ENCODE results near the gene TULP4.

TULP4 gene

DNA sequence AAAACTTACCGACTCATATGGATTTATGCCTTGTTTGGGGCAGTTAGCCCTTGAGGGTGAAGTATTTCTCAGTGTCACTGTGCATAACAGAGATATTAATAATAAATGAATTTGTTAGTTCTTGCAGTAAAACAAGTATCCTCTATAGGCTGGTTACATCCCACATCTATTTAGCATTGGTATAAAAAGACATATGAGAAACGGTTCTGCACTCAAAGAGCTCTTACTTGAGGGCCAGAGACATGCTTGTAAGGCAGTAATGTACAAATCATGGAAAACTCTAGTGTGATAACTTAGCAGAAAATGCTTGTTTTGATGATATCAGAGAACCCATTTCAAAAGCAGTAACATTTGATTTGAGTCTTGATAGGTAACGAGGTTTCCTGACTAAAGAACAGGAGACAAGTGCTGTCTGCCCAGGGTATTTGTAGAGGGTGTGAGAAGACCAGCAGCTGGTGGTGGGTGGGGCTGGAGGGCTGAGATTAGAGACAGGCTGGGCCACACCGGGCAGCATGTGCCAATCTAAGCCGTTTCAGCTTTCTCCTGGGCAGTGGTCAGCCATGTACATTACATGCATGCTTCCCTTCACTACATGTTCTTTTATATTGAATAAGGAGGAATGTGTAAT lies 46.3 kb downstream of the TULP4 start:
- CTCF ChIA-PET = interaction anchor here (0.9 to 1.0 kb wide), 2 partner anchors 116 to 126 kb away, joined by 3 read pairs; no protein-coding TSS in a partner anchor
- POLR2A ChIA-PET = no interaction called here
- TF ChIP-seq, protein P1, sequence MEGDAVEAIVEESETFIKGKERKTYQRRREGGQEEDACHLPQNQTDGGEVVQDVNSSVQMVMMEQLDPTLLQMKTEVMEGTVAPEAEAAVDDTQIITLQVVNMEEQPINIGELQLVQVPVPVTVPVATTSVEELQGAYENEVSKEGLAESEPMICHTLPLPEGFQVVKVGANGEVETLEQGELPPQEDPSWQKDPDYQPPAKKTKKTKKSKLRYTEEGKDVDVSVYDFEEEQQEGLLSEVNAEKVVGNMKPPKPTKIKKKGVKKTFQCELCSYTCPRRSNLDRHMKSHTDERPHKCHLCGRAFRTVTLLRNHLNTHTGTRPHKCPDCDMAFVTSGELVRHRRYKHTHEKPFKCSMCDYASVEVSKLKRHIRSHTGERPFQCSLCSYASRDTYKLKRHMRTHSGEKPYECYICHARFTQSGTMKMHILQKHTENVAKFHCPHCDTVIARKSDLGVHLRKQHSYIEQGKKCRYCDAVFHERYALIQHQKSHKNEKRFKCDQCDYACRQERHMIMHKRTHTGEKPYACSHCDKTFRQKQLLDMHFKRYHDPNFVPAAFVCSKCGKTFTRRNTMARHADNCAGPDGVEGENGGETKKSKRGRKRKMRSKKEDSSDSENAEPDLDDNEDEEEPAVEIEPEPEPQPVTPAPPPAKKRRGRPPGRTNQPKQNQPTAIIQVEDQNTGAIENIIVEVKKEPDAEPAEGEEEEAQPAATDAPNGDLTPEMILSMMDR (IDR thresholded peaks at IDR 0.05; ENCODE audit: control extremely low read depth, extremely low read depth, low read depth, missing control alignments) = no peak
- no peak for DNase-seq (ENCODE audit: extremely low spot score)

DNA sequence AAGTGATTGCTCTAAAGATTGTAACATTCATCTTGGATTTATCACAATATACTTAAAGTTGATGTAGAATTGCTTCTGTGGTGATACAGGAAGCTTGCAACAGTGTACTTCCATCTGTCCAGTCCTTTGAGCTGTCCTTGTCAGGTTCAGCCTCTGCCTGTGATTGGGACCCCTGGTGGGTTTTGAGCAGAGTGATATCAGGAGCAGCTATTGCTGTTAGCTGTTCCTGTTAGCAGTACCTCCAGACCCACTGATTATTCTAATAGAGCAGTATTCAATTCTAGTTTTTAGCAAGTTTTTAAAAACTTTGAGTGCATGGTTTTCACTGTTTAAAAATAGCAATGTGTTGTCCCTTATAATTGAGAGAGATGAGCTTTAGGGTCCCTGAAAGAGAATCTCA lies 48.8 kb downstream of the TULP4 start:
- no peak for DNase-seq (ENCODE audit: extremely low spot score)
- TF ChIP-seq, protein P1 (IDR thresholded peaks at IDR 0.05; ENCODE audit: control extremely low read depth, extremely low read depth, low read depth, missing control alignments) = no peak
- CTCF ChIA-PET = interaction anchor here (0.7 to 1.5 kb wide), 8 partner anchors 9 to 152 kb away, joined by 3 to 8 read pairs (median 4); no protein-coding TSS in a partner anchor
- POLR2A ChIA-PET = no interaction called here

DNA sequence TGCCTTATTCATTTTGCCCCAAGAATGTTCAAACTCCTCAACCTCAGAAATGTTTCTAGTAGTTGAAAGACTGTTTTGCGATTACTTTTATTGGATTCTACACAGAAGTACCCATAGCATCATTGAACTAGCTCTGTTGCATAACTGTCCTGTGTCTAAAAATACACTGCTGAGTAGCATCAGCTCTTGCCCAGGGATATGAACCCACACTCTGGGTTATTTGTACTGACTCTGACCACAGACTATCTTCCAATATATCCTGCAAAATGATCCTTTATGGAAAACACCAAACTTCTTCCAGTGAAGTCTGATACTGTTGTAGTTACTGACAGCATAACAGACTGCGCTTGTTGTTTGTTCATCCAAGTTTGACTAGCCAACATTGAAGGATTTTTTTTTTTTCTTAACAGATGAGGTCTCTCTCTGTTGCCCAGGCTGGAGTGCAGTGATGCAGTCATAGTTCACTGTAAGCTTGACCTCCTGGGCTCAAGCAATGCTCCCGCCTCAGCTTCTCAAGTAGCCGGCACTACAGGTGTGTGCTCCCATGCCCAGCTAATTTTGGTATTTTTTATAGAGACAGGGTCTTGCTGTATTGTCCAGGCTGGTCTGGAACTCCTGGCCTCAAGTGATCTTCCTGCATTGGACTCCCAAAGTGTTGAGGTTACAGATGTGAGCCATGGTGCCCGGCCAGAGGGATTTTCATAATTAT lies 49.9 kb downstream of the TULP4 start:
- TF ChIP-seq, protein P1 (IDR thresholded peaks at IDR 0.05; ENCODE audit: control extremely low read depth, extremely low read depth, low read depth, missing control alignments) = no peak
- no peak for DNase-seq (ENCODE audit: extremely low spot score)
- CTCF ChIA-PET = interaction anchor here (0.7 to 1.5 kb wide), 10 partner anchors 10 to 172 kb away, joined by 3 to 8 read pairs (median 4); no protein-coding TSS in a partner anchor
- POLR2A ChIA-PET = no interaction called here

DNA sequence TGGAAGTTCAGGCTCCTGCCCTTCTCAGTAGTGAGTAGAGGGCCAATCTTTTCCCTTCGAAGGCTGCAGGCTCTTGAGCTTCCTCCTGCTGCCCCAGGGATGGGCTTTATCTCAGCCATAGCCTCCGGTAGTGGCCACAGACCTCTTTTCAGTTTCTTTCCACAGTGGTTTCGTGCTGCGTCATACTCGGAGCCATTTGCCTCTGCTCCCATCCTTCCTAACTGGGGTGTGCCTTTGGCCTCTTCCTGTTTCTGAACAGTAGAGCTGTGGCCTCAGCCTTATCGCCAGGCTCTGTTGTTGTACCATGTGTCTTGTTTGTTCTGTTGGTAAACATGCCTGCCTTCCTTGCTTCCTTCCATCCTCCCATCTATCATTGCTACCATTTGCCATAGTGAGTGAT lies 54.1 kb downstream of the TULP4 start:
- ChIA-PET CTCF (interaction anchor here (1.0 to 1.6 kb wide), 5 partner anchors 9 to 130 kb away, joined by 3 to 4 read pairs (median 3); no protein-coding TSS in a partner anchor), POLR2A (interaction anchor here (0.6 kb wide), 1 partner anchor 51 kb away, joined by 6 read pairs; no protein-coding TSS in a partner anchor)
- TF ChIP-seq, protein P1 (IDR thresholded peaks at IDR 0.05; ENCODE audit: control extremely low read depth, extremely low read depth, low read depth, missing control alignments) = no peak
- no peak for DNase-seq (ENCODE audit: extremely low spot score)

DNA sequence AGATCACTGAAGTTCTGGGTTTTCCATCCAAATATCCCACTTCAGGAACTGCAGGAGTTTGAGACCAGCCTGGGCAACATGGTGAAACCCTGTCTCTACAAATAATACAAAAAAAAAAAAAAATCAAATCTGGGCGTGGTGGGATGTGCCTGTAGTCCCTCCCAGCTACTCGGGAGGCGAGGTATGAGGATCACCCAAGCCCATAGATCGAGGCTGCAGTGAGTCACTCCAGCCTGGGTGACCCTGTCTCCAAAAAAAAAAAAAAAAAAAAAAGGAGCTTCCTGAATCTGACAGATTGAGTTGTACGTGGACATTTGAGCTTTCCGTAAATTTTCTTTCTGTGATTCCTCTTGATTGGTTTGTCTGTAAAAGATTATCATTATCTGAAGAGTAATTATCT lies 55.6 kb downstream of the TULP4 start:
- TF ChIP-seq, protein P1 (IDR thresholded peaks at IDR 0.05; ENCODE audit: control extremely low read depth, extremely low read depth, low read depth, missing control alignments) = no peak
- ChIA-PET CTCF (interaction anchor here (1.0 to 1.6 kb wide), 3 partner anchors 13 to 49 kb away, joined by 3 to 4 read pairs (median 3); no protein-coding TSS in a partner anchor), POLR2A (interaction anchor here (0.6 kb wide), 1 partner anchor 111 kb away, joined by 5 read pairs; no protein-coding TSS in a partner anchor)
- DNase-seq (ENCODE audit: extremely low spot score) = no peak

DNA sequence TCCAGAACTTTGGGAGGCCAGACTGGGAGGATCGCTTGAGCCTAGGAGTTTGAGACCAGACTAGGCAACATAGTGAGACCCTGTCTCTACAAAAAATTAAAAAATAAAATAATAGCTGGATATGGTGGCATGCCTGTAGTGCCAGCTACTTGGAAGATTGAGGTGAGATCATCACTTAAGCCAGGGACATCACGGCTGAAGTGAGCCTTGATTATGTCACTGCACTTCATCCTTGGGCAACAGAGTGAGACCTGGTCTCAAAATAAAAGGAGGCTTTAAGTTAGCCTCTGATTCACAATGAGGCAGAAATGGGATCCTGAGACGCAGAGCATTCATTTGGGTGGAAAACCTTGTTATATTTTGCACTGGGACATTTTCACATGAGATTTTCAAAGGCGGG lies 57.0 kb downstream of the TULP4 start:
- ChIA-PET POLR2A (no interaction called here), CTCF (interaction anchor here (0.7 to 1.6 kb wide), 4 partner anchors 11 to 148 kb away, joined by 3 to 4 read pairs (median 4); no protein-coding TSS in a partner anchor)
- no peak for DNase-seq (ENCODE audit: extremely low spot score)
- TF ChIP-seq, protein P1 (IDR thresholded peaks at IDR 0.05; ENCODE audit: control extremely low read depth, extremely low read depth, low read depth, missing control alignments) = no peak

Data from GM10248 (cell line).